HG03045 (cell line): ENCODE data around the gene SPRR5.

Experiments used
- ATAC-seq: cut with Tn5 transposase; IDR thresholded peaks from one replicate; pipeline ENCODE4 v1.9.1; 2021; ENCODE audit warnings: mild to moderate bottlenecking, moderate library complexity; ENCODE audit not compliant: unreplicated experiment

Gene SPRR5

GRCh38 chr1:152946651-152947256 lies at the start of gene SPRR5:
SPRR5 (plus strand) TSS chr1:152947206; CDS start chr1:152948555, 1,349 bp downstream.
- no peak for ATAC-seq

DNA sequence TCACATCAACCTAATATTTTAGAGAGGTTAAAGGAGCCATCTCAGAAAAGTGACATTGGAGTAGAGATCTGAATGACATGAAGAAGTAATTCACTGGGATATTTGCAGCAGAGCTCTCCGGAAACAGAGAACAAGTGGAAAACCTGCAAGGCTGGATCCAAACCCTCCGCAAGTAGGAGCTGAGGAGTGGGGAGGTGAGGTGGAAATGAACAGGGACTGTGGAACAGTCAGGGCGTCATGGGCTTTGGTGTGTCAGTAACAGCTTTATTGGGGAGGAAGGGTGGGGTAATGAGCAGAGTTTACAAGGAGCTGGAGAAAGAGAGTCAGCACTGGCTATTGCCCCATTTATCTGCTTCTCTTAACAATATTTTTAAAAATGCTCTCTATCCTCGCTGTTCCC lies 48.0 kb upstream of the SPRR5 start:
- ATAC-seq = no peak

DNA sequence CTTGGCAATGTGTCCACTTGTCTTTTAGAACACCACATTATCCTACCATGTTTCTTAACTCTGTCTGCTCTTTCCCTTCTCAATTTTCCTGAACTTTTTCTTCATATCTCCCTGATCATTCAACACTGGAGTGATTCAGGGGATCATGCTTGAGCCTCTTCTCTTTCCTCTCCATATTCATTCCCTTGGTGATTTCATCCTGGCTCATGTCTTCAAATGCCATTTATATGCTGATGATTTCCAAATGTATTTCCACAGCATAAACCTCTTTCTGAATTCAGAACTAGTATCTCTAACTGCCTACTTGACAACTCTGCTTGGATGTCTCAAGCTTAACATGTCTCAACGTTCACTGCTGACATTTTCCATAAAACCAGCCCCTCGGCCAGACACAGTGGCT lies 47.1 kb upstream of the SPRR5 start:
- ATAC-seq = no peak

- no peak for ATAC-seq
Observed at GRCh38 chr1:152901631-152902030, 45.4 kb upstream of the SPRR5 start.

- no peak for ATAC-seq
Observed at GRCh38 chr1:152902636-152903035, 44.4 kb upstream of the SPRR5 start.

GRCh38 chr1:152904688-152905440 lies 42.1 kb upstream of the SPRR5 start:
- ATAC-seq = no peak

- no peak for ATAC-seq
Observed at GRCh38 chr1:152906023-152906565, 40.9 kb upstream of the SPRR5 start.

- no peak for ATAC-seq
Observed at GRCh38 chr1:152907686-152908601, 39.1 kb upstream of the SPRR5 start, which contains the start of gene IVL. IVL (plus strand) TSS chr1:152908546; CDS start chr1:152909798, 1,252 bp downstream.

DNA sequence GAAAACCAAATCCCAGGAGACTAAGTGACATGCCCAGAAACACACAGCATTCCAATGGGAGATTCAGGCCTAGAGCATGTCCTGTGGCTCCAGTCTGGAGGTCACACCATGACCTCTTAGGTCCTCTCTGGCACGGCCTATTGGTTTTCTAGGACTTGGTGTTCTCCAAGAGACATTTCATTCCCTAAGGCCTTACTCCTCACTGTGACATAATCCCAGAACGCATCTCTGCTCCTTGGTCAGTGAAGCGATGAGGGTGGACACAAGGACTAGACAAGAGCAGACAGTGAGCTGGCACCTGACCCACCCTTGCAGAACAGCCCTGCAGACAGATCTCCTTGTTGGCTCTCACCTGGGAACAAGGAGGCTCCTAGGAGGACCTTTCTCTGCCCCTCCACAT lies 37.8 kb upstream of the SPRR5 start:
- ATAC-seq = no peak

GRCh38 chr1:152912471-152912870 lies 34.5 kb upstream of the SPRR5 start:
- ATAC-seq = no peak

DNA sequence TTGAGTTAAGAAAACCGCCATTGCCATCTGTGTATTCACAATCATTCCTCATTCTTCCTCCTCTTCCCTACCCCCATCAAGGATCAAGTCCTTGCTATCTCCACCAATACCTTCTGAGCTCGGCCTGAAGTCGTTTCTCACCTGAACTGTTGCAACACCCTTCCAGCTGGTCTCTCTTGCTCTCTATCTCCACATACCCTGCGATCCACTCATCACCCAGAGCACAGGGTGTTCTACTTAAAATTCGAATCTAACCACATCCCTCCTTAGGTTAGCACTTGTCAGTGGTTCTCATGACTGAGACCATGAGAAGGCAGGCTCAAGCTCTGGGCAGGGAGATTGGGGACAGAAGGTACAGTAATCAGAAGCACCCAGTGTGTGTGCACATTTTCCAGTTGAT lies 34.1 kb upstream of the SPRR5 start:
- ATAC-seq = no peak

DNA sequence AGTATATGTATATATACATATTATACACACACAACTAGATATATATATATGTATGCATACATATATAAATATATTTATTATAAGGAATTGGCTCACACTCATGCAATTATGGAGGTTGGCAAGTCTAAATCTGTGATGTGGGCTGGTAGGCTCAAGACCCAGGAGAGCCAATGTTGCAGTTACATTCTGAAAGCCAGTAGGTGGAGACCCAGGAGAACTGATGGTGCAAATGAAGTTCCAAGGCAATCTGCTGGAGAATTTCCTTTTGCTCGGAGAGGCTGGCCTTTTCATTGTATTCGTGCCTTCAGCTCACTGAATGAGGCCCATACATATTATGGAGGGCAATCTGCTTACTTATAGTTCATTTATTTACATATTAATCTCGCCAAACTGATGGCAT lies 29.2 kb upstream of the SPRR5 start:
- no peak for ATAC-seq

- no peak for ATAC-seq
Observed at GRCh38 chr1:152919071-152919470, 27.9 kb upstream of the SPRR5 start.

- ATAC-seq = no peak
Observed at GRCh38 chr1:152924191-152924590, 22.8 kb upstream of the SPRR5 start.

- no peak for ATAC-seq
Observed at GRCh38 chr1:152926091-152926490, 20.9 kb upstream of the SPRR5 start.

- no peak for ATAC-seq
Observed at GRCh38 chr1:152928671-152929070, 18.3 kb upstream of the SPRR5 start.

DNA sequence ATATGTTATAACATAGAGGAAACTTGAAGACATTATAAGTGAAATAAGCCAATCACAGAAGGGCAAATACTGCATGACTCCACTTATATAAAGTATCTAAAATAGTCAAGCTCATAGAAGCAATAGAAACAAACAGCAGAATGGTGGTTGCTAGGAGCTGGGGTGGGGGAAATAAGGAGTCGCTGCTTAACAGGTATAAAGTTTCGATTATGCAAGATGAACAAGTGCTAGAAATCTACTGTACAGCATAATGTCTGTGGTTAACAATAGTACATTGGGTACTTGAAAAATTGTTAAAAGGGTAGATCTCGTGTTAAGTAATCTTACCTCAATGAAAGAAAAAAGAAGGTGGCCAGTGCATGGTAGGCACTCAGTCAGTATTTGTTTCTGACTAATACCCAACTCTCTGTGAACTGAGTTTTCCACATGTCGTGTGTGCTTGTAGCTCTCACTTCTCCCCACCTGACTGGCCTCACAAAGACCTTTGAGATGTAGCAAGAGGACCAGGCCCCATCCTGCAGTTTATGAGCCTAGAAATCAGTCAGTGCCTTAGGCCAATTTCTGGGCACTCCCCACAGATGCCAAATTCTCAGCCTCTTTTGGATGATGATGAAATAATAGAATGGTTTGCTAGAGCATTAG lies 14.7 kb upstream of the SPRR5 start:
- no peak for ATAC-seq

- ATAC-seq = no peak
Observed at GRCh38 chr1:152933196-152933595, 13.8 kb upstream of the SPRR5 start.

GRCh38 chr1:152940614-152941013 lies 6.4 kb upstream of the SPRR5 start:
- ATAC-seq = no peak

DNA sequence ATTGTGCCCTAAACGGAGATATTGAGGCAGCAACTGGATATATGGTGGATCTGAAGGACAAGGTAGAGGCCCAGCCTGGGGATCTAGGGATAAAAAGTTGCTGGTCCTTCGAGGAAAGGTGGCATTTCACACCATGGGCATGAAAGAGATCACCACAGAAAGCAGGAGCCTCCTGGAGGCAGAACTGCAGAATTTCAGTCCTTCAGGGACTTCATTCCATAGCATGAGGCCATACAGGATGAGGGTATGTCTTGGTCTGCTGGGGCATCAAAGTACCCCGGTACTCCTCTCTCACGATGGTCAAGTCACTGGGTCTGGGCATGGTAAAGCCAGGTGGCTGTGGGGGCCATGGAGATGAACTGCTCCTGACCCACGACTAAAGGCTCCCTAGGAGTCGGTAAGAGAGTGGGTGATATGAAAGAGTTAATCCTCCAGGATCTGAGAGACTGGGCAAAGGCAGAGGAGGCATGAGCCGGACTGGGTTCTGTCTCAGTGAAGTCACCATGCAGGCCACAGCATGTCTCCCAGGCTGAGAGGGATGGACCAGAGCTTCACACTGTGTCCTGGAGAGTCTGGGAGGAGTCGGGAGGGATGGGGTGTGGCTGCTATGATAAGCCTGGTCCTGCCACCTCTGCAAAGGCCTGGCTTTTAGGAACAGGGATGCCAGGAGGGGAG lies 5.8 kb upstream of the SPRR5 start:
- no peak for ATAC-seq
